Measurements from ENCODE around the gene C16orf92.
"Not testable (repeated sequence)": the region's sequence is repeated elsewhere in the genome, so short reads cannot be mapped to it uniquely, and the experiment has no call there.

Gene C16orf92

DNA sequence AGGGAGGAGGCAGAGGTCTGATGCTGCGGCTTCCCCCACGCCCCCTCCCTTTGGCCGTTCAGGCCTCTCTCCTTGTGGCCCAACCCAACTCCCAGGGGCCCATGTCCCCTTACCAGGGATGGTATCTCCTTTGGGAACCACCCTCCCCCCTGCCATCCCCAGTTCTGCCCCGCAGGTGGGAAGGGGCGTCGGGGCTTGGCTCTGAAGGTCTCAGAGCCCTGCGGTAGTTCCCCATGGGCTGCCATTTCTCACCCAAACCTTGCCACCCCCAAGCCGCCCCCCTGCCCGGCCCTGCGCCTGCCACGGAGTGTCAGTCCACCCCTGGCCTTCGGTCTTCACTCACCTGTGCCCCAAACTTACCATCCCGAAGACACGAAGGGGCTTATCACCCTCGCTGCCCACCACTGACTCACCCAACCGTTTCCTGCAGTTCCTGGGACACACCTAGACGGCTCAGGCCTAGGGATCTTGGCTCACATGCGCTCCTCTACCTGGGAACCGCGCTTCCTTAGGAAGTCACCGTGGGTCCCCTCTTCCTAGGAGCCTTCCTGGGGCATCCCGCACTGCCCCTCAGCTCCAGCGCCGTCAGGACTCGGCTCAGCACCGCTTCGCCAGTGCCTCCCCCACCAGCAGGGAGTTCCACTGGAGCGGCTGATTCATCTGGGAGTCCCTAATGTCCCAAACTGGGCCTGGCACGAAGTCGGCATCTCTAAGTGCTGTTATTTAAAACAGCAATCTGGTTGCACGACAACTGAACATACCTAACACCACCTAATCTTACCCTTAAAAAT, 11.1 kb upstream of the C16orf92 start:
- Histone ChIP-seq H3K4me1 (ENCODE audit: insufficient read depth, insufficient read length) (peaks cover 11% of the 10 kb centered on the region), H3K27me3 (ENCODE audit: insufficient read depth, insufficient read length) (peaks cover 7% of the 10 kb centered on the region), H3K9me3 (ENCODE audit: insufficient read depth, low read length) (no peaks in the 10 kb centered on the region), H3K36me3 (ENCODE audit: insufficient read depth, insufficient read length, low read length) (peaks cover 6% of the 10 kb centered on the region), H3K9ac (ENCODE audit: insufficient read length, low read depth) (peak overlapping the region; percentile 57), H3K4me3 (ENCODE audit: insufficient read length, low read depth) (peak overlapping the region; percentile 29)
- TF ChIP-seq ZNF274 (IDR thresholded peaks at IDR 0.05; ENCODE audit: low read depth, low read length) (no peak), SUZ12 (IDR thresholded peaks at IDR 0.05; ENCODE audit: extremely low read depth, insufficient read depth, insufficient read length) (no peak), YY1 (IDR thresholded peaks at IDR 0.05; ENCODE audit: insufficient read depth, insufficient read length) (no peak)
- no peak for DNase-seq (ENCODE audit: low read depth, low spot score)

DNA sequence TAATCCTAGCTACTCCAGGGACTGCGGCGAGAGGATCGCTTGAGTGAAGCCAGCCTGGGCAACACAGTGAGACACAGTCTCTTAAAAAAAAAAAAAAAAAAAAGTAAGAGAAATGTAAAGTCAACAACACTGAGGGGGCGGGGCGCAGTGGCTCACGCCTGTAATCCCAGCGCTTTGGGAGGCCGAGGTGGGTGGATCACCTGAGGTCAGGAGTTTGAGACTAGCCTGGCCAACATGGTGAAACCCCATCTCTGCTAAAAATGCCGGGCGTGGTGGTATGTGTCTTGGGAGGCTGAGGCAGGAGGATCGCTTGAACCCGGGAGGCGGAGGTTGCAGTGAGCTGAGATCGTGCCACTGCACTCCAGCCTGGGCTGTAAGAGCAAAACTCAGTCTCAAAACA, 10.4 kb upstream of the C16orf92 start:
- not testable (repeated sequence) for H3K27me3 ChIP-seq (ENCODE audit: insufficient read depth, insufficient read length); H3K9me3 ChIP-seq (ENCODE audit: insufficient read depth, low read length); H3K36me3 ChIP-seq (ENCODE audit: insufficient read depth, insufficient read length, low read length); H3K4me3 ChIP-seq (ENCODE audit: insufficient read length, low read depth); DNase-seq (ENCODE audit: low read depth, low spot score); H3K9ac ChIP-seq (ENCODE audit: insufficient read length, low read depth)
- peaks cover 11% of the 10 kb centered on the region for H3K4me1 ChIP-seq (ENCODE audit: insufficient read depth, insufficient read length)

- H3K36me3 ChIP-seq (ENCODE audit: insufficient read depth, insufficient read length, low read length); H3K4me3 ChIP-seq (ENCODE audit: insufficient read length, low read depth); H3K9ac ChIP-seq (ENCODE audit: insufficient read length, low read depth); H3K4me1 ChIP-seq (ENCODE audit: insufficient read depth, insufficient read length); H3K9me3 ChIP-seq (ENCODE audit: insufficient read depth, low read length); H3K27me3 ChIP-seq (ENCODE audit: insufficient read depth, insufficient read length); DNase-seq (ENCODE audit: low read depth, low spot score): not testable (repeated sequence)
These were observed 7.5 kb upstream of the C16orf92 start for GRCh38 chr16:30015450-30015849.

- Histone ChIP-seq H3K4me1 (ENCODE audit: insufficient read depth, insufficient read length) (peaks cover 8% of the 10 kb centered on the region), H3K9me3 (ENCODE audit: insufficient read depth, low read length) (no peaks in the 10 kb centered on the region), H3K9ac (ENCODE audit: insufficient read length, low read depth) (no peak overlapping the region), H3K36me3 (ENCODE audit: insufficient read depth, insufficient read length, low read length) (no peaks in the 10 kb centered on the region), H3K4me3 (ENCODE audit: insufficient read length, low read depth) (no peak overlapping the region), H3K27me3 (ENCODE audit: insufficient read depth, insufficient read length) (no peaks in the 10 kb centered on the region)
- no peak for TF ChIP-seq YY1 (IDR thresholded peaks at IDR 0.05; ENCODE audit: insufficient read depth, insufficient read length)
- DNase-seq (ENCODE audit: low read depth, low spot score), result no peak
These were observed 6.3 kb upstream of the C16orf92 start for GRCh38 chr16:30016555-30017276.

DNA sequence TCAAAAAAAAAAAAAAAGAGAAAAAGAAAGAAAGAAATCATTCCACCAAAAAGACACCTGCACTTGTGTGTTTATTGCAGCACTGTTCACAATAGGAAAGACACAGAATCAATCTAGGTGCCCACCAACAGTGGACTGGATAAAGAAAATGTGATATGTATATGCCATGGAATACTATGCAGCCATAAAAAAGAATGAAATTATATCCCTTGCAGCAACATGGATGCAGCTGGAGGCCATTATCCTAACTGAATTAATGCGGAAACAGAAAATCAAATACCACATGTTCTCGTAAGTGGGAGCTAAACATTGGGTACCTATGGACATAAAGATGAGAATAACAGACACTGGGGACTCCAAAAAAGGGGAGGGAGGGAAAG, 5.7 kb upstream of the C16orf92 start:
- no peaks in the 10 kb centered on the region for H3K9me3 ChIP-seq (ENCODE audit: insufficient read depth, low read length)
- H3K9ac ChIP-seq (ENCODE audit: insufficient read length, low read depth), result no peak overlapping the region
- H3K4me1 ChIP-seq (ENCODE audit: insufficient read depth, insufficient read length), result peaks cover 5% of the 10 kb centered on the region
- no peaks in the 10 kb centered on the region for H3K36me3 ChIP-seq (ENCODE audit: insufficient read depth, insufficient read length, low read length)
- TF ChIP-seq SUZ12 (IDR thresholded peaks at IDR 0.05; ENCODE audit: extremely low read depth, insufficient read depth, insufficient read length), result no peak
- TF ChIP-seq ZNF274 (IDR thresholded peaks at IDR 0.05; ENCODE audit: low read depth, low read length), result no peak
- TF ChIP-seq YY1 (IDR thresholded peaks at IDR 0.05; ENCODE audit: insufficient read depth, insufficient read length), result no peak
- no peaks in the 10 kb centered on the region for H3K27me3 ChIP-seq (ENCODE audit: insufficient read depth, insufficient read length)
- no peak overlapping the region for H3K4me3 ChIP-seq (ENCODE audit: insufficient read length, low read depth)
- no peak for DNase-seq (ENCODE audit: low read depth, low spot score)

DNA sequence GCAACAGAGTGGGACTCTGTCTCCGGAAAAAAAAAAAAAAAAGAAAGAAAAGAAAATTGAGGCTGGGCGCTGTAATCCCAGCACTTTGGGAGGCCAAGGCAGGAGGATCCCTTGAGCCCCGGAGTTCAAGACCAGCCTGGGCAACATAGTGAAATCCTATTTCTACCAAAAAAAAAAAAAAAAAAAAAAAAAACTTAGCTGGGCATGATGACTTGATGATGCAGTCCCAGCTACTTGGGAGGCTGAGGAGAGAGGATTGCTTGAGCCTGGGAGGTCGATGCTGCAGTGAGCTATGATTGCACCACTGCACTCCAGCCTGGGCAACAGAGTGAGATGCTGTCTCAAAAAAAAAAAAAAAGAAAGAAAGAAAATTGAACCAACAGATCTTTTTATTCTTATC, 5.1 kb upstream of the C16orf92 start:
- not testable (repeated sequence) for H3K4me1 ChIP-seq (ENCODE audit: insufficient read depth, insufficient read length); H3K4me3 ChIP-seq (ENCODE audit: insufficient read length, low read depth); H3K36me3 ChIP-seq (ENCODE audit: insufficient read depth, insufficient read length, low read length); H3K27me3 ChIP-seq (ENCODE audit: insufficient read depth, insufficient read length); H3K9ac ChIP-seq (ENCODE audit: insufficient read length, low read depth); H3K9me3 ChIP-seq (ENCODE audit: insufficient read depth, low read length); DNase-seq (ENCODE audit: low read depth, low spot score)

- H3K9ac ChIP-seq (ENCODE audit: insufficient read length, low read depth), result no peak overlapping the region
- no peaks in the 10 kb centered on the region for H3K36me3 ChIP-seq (ENCODE audit: insufficient read depth, insufficient read length, low read length)
- no peak for DNase-seq (ENCODE audit: low read depth, low spot score)
- H3K27me3 ChIP-seq (ENCODE audit: insufficient read depth, insufficient read length), result no peaks in the 10 kb centered on the region
- peaks cover 5% of the 10 kb centered on the region for H3K4me1 ChIP-seq (ENCODE audit: insufficient read depth, insufficient read length)
- H3K4me3 ChIP-seq (ENCODE audit: insufficient read length, low read depth), result no peak overlapping the region
- H3K9me3 ChIP-seq (ENCODE audit: insufficient read depth, low read length), result no peaks in the 10 kb centered on the region
- TF ChIP-seq YY1 (IDR thresholded peaks at IDR 0.05; ENCODE audit: insufficient read depth, insufficient read length) (no peak), SUZ12 (IDR thresholded peaks at IDR 0.05; ENCODE audit: extremely low read depth, insufficient read depth, insufficient read length) (no peak), ZNF274 (IDR thresholded peaks at IDR 0.05; ENCODE audit: low read depth, low read length) (no peak)
These were observed 4.3 kb upstream of the C16orf92 start for GRCh38 chr16:30018731-30019158.

DNA sequence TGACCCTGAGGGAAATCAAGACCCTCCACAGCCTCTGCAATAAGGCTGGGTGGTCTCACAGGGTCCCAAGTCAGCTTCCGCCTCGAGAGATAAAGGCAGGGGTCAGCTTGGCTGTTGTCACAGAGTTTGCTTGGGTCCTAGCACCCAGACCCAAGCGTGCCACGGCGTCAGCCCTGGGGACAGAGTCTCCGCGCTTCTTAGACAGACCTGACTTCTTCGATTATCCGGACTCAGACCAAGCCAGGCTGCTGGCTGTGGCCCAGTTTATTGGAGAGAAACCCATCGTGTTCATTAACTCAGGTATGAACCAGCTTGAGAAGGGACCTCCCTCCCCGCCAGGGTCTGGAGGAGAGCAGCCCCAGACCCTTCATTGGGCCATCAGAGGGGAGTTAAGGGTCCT, 588 bp downstream of the C16orf92 start:
- no peak overlapping the region for H3K4me3 ChIP-seq (ENCODE audit: insufficient read length, low read depth)
- H3K27me3 ChIP-seq (ENCODE audit: insufficient read depth, insufficient read length), result no peaks in the 10 kb centered on the region
- no peak overlapping the region for H3K9ac ChIP-seq (ENCODE audit: insufficient read length, low read depth)
- H3K9me3 ChIP-seq (ENCODE audit: insufficient read depth, low read length), result no peaks in the 10 kb centered on the region
- DNase-seq (ENCODE audit: low read depth, low spot score), result no peak
- no peaks in the 10 kb centered on the region for H3K36me3 ChIP-seq (ENCODE audit: insufficient read depth, insufficient read length, low read length)
- TF ChIP-seq YY1 (IDR thresholded peaks at IDR 0.05; ENCODE audit: insufficient read depth, insufficient read length), result no peak
- H3K4me1 ChIP-seq (ENCODE audit: insufficient read depth, insufficient read length), result peaks cover 10% of the 10 kb centered on the region
